Trophoblast cell (in vitro differentiated cells and primary cell): ENCODE results near the gene ZBTB7A.
A peak's percentile ranks its signal among the peaks of the same experiment; 100 is the strongest.

Source experiments
- DNase-seq, 2 donors: peaks; one replicate each; pipeline ENCODE4 v3.0.0-alpha.2; 2016
- H2AFZ ChIP-seq: 2 replicates; pipeline ENCODE4 v1.6.1; 2013; ENCODE audit warnings: low read length, moderate library complexity, mild to moderate bottlenecking; ENCODE audit not compliant: insufficient read depth, poor library complexity
- H2AK5ac ChIP-seq: 2 replicates; pipeline ENCODE4 v1.6.1; 2013; ENCODE audit warnings: mild to moderate bottlenecking, low read length
- H2BK120ac ChIP-seq: 2 replicates; pipeline ENCODE4 v1.6.1; 2013; ENCODE audit warnings: low read length, mild to moderate bottlenecking, moderate library complexity; ENCODE audit not compliant: insufficient read depth, poor library complexity
- H2BK12ac ChIP-seq: 2 replicates; pipeline ENCODE4 v1.6.1; 2013; ENCODE audit warnings: mild to moderate bottlenecking, low read length, moderate library complexity
- H2BK5ac ChIP-seq: 2 replicates; pipeline ENCODE4 v1.6.1; 2013; ENCODE audit warnings: low read length, low read depth, moderate library complexity, mild to moderate bottlenecking; ENCODE audit not compliant: poor library complexity
- H3K14ac ChIP-seq: 2 replicates; pipeline ENCODE4 v1.6.1; 2013; ENCODE audit warnings: mild to moderate bottlenecking, low read length
- H3K18ac ChIP-seq: 2 replicates; pipeline ENCODE4 v1.6.1; 2013; ENCODE audit warnings: mild to moderate bottlenecking, low read length
- H3K23ac ChIP-seq: 2 replicates; pipeline ENCODE4 v1.6.1; 2013; ENCODE audit warnings: low read length
- H3K27ac ChIP-seq: 2 replicates; pipeline ENCODE4 v1.5.1; 2013; ENCODE audit warnings: low read depth, mild to moderate bottlenecking, inconsistent platforms, low read length, moderate library complexity
- H3K27me3 ChIP-seq: 2 replicates; pipeline ENCODE4 v1.6.1; 2013; ENCODE audit warnings: inconsistent platforms, mild to moderate bottlenecking, low read length, moderate library complexity; ENCODE audit not compliant: insufficient read depth
- H3K36me3 ChIP-seq, 2 experiments: 1 replicate in 1 of 2; 2 replicates in 1 of 2; pipeline ENCODE4 v1.6.1; 2013; ENCODE audit warnings: low read length in 2 of 2, mild to moderate bottlenecking in 2 of 2, moderate library complexity in 1 of 2; ENCODE audit not compliant: insufficient read depth in 2 of 2, control insufficient read depth in 1 of 2
- H3K4ac ChIP-seq: 2 replicates; pipeline ENCODE4 v1.6.1; 2013; ENCODE audit warnings: low read depth, mild to moderate bottlenecking, low read length, moderate library complexity
- H3K4me1 ChIP-seq, 2 experiments: 1 replicate in 1 of 2; 2 replicates in 1 of 2; pipeline ENCODE4 v1.6.1; 2013; ENCODE audit warnings: low read length in 2 of 2, mild to moderate bottlenecking in 2 of 2, moderate library complexity in 1 of 2; ENCODE audit not compliant: insufficient read depth in 2 of 2, control insufficient read depth in 1 of 2
- H3K4me2 ChIP-seq: 2 replicates; pipeline ENCODE4 v1.6.1; 2013; ENCODE audit warnings: inconsistent platforms, mild to moderate bottlenecking, low read length, moderate library complexity
- H3K4me3 ChIP-seq: 2 replicates; pipeline ENCODE4 v1.5.1; 2013; ENCODE audit warnings: mild to moderate bottlenecking, low read depth, low read length, inconsistent platforms
- H3K79me1 ChIP-seq: one replicate; pipeline ENCODE4 v1.6.1; 2013; ENCODE audit warnings: low read length
- H3K79me2 ChIP-seq: 2 replicates; pipeline ENCODE4 v1.6.1; 2013; ENCODE audit warnings: low read length, mild to moderate bottlenecking; ENCODE audit not compliant: control insufficient read depth, insufficient read depth, poor library complexity
- H3K9ac ChIP-seq: 2 replicates; pipeline ENCODE4 v1.6.1; 2013; ENCODE audit warnings: mild to moderate bottlenecking, low read length
- H3K9me3 ChIP-seq: 2 replicates; pipeline ENCODE4 v1.6.1; 2013; ENCODE audit warnings: low read depth, mild to moderate bottlenecking, control low read depth, inconsistent platforms, low read length; ENCODE audit not compliant: insufficient read depth
- H4K12ac ChIP-seq: 2 replicates; pipeline ENCODE4 v1.6.1; 2013; ENCODE audit warnings: low read depth, mild to moderate bottlenecking, low read length, moderate library complexity
- H4K8ac ChIP-seq: 2 replicates; pipeline ENCODE4 v1.6.1; 2013; ENCODE audit warnings: low read depth, mild to moderate bottlenecking, low read length, moderate library complexity
- H4K91ac ChIP-seq: one replicate; pipeline ENCODE4 v1.6.1; 2013; ENCODE audit warnings: low read depth, mild to moderate bottlenecking, low read length, moderate library complexity
- WGBS: extraction: QIAGEN DNeasy Blood & Tissue Kit; methylation state at CpG from one replicate; pipeline ENCODE4 v1.1.7; 2013; ENCODE audit warnings: missing lambda C conversion rate; ENCODE audit not compliant: insufficient read length, insufficient coverage; ENCODE audit errors: extremely low coverage; 5-methylcytosine and 5-hydroxymethylcytosine counted together

The ZBTB7A gene

GRCh38 chr19:4018775-4019504 lies 47.8 kb downstream of the ZBTB7A start:
- peaks cover 16% of the 10 kb centered on the region for H3K79me1 ChIP-seq
- no peak overlapping the region for H2BK120ac ChIP-seq
- no peaks in the 10 kb centered on the region for H3K9me3 ChIP-seq
- H2BK12ac ChIP-seq: no peak overlapping the region
- H3K4ac ChIP-seq: peak overlapping the region; percentile 55
- H3K36me3 ChIP-seq: peaks cover 29 to 35% of the 10 kb centered on the region in 2 experiments
- no peak overlapping the region for H2AK5ac ChIP-seq
- peaks cover 11% of the 10 kb centered on the region for H3K79me2 ChIP-seq
- no peak overlapping the region for H3K27ac ChIP-seq
- no peak overlapping the region for H4K8ac ChIP-seq
- DNase-seq: no peak
- H3K23ac ChIP-seq: no peak overlapping the region
- H2AFZ ChIP-seq: no peak overlapping the region
- H3K9ac ChIP-seq: no peak overlapping the region
- H3K4me3 ChIP-seq: no peak overlapping the region
- H4K12ac ChIP-seq: no peak overlapping the region
- no CpG with 5 or more reads among the region's 19 CpGs for WGBS
- H2BK5ac ChIP-seq: no peak overlapping the region
- H3K18ac ChIP-seq: peak overlapping the region; percentile 19
- no peak overlapping the region for H3K14ac ChIP-seq
- H3K4me1 ChIP-seq: peaks cover 28 to 39% of the 10 kb centered on the region in 2 experiments
- H3K4me2 ChIP-seq: no peak overlapping the region
- no peak overlapping the region for H4K91ac ChIP-seq
- H3K27me3 ChIP-seq: no peaks in the 10 kb centered on the region

GRCh38 chr19:4018140-4018613 lies 48.5 kb downstream of the ZBTB7A start:
- Histone ChIP-seq H2BK12ac (no peak overlapping the region), H3K27me3 (no peaks in the 10 kb centered on the region), H2BK5ac (no peak overlapping the region), H3K79me1 (peaks cover 16% of the 10 kb centered on the region), H3K18ac (no peak overlapping the region), H3K4ac (no peak overlapping the region), H3K4me1 (peaks cover 28 to 35% of the 10 kb centered on the region in 2 experiments), H3K9me3 (no peaks in the 10 kb centered on the region), H3K4me2 (no peak overlapping the region), H2AFZ (no peak overlapping the region), H2BK120ac (no peak overlapping the region), H3K36me3 (peaks cover 33 to 37% of the 10 kb centered on the region in 2 experiments), H4K8ac (no peak overlapping the region), H3K27ac (no peak overlapping the region), H3K9ac (peak overlapping the region; percentile 23), H3K79me2 (peaks cover 11% of the 10 kb centered on the region), H4K91ac (no peak overlapping the region), H4K12ac (no peak overlapping the region), H2AK5ac (no peak overlapping the region), H3K23ac (no peak overlapping the region), H3K4me3 (no peak overlapping the region), H3K14ac (no peak overlapping the region)
- no CpG with 5 or more reads among the region's 22 CpGs for WGBS
- no peak for DNase-seq

DNA sequence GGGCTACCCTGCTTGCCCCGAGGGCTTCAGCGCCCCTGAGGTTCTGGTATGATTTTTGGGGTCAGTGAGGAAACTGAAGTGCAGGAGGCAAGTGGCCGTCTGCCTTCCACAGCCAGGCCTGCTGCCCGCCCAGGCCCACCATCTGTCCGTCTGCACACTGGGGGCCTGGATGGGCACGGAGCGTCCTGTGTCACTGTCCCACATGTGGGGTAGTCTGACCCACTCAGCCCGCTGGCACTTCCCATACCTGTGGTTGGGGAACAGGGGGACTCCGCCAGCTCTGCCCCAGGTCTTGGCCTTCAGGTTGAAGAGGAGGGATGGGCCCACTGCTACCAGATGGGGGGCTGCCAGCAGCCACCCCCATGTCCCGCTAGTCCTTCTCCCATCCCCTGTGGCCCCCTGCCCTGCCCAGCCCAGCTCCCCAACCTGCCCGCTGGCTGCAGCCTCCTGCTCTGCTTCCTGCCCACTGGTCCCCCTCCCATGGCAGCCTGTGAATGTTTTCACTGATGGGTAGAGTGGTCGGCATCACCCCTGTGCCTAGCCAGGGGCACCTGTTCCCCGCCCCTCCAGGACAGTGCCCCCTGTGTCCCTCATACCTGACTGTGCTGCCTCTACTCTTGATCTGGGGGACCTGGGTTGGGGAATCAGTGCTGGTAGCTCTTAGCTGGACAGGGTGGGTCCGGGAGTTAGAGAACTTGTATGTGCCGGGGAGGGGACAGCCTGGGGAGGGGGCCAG lies 49.6 kb downstream of the ZBTB7A start:
- Histone ChIP-seq H3K36me3 (peaks cover 43 to 44% of the 10 kb centered on the region in 2 experiments), H4K12ac (no peak overlapping the region), H2BK12ac (peak overlapping the region; percentile 5), H2AFZ (no peak overlapping the region), H3K79me1 (peaks cover 16% of the 10 kb centered on the region), H3K23ac (no peak overlapping the region), H3K27me3 (no peaks in the 10 kb centered on the region), H3K9ac (no peak overlapping the region), H3K4ac (peak overlapping the region; percentile 46), H3K4me1 (peaks cover 28 to 34% of the 10 kb centered on the region in 2 experiments), H4K8ac (no peak overlapping the region), H3K27ac (no peak overlapping the region), H2AK5ac (no peak overlapping the region), H2BK120ac (no peak overlapping the region), H3K79me2 (peaks cover 11% of the 10 kb centered on the region), H3K4me3 (no peak overlapping the region), H4K91ac (no peak overlapping the region), H3K9me3 (no peaks in the 10 kb centered on the region), H3K18ac (peak overlapping the region; percentile 25), H2BK5ac (no peak overlapping the region), H3K4me2 (no peak overlapping the region), H3K14ac (no peak overlapping the region)
- DNase-seq: no peak
- no CpG with 5 or more reads among the region's 15 CpGs for WGBS

GRCh38 chr19:4016486-4016885 lies 50.2 kb downstream of the ZBTB7A start:
- Histone ChIP-seq H4K91ac (peak overlapping the region; percentile 63), H3K27ac (no peak overlapping the region), H3K9ac (no peak overlapping the region), H4K8ac (no peak overlapping the region), H3K27me3 (no peaks in the 10 kb centered on the region), H2AFZ (no peak overlapping the region), H3K23ac (no peak overlapping the region), H3K9me3 (no peaks in the 10 kb centered on the region), H3K79me1 (peaks cover 16% of the 10 kb centered on the region), H3K4me3 (no peak overlapping the region), H3K4ac (peak overlapping the region; percentile 29), H3K14ac (peak overlapping the region; percentile 52), H3K4me2 (no peak overlapping the region), H3K36me3 (peaks cover 43 to 45% of the 10 kb centered on the region in 2 experiments), H2BK120ac (peak overlapping the region; percentile 36), H2BK12ac (peak overlapping the region; percentile 26), H3K79me2 (peaks cover 11% of the 10 kb centered on the region), H4K12ac (no peak overlapping the region), H2AK5ac (peak overlapping the region; percentile 51), H2BK5ac (peak overlapping the region; percentile 19), H3K4me1 (peaks cover 28 to 34% of the 10 kb centered on the region in 2 experiments), H3K18ac (peak overlapping the region; percentile 76)
- no CpG with 5 or more reads among the region's 12 CpGs for WGBS
- DNase-seq: no peak
